B cell (primary cell): Measurements from ENCODE around the gene ZNF425.

Source experiments
- CTCF ChIP-seq: fragments of 200-600 bp; IDR thresholded peaks from one replicate; pipeline ENCODE4 v1.8.0; 2022; ENCODE audit warnings: antibody characterized with exemption, mild to moderate bottlenecking
- EZH2 ChIP-seq: IDR thresholded peaks from 2 replicates; pipeline ENCODE4 v1.6.1; 2012; ENCODE audit warnings: borderline replicate concordance, low read depth, mild to moderate bottlenecking, moderate library complexity, low read length; ENCODE audit not compliant: insufficient read depth, poor library complexity, severe bottlenecking

GRCh38 chr7:149126662-149127266 is 640 bp upstream of the ZNF425 start:
- TF ChIP-seq CTCF = no peak
- no peak for TF ChIP-seq EZH2
